H1 (cell line): ENCODE data around the gene ATP2B3. TPM values are rescaled to one million over a fixed set of nuclear protein-coding genes. Genes with fewer than 3 reads are reported as not detected.

Experiments
- CTCF ChIA-PET: fragments of 300-600 bp; sonication (Branson Sonifier 250); formaldehyde crosslinking; loops from one replicate; lab custom pipeline; 2021; ENCODE audit not compliant: partially characterized antibody; lab: Charles Lee
- POLR2A ChIA-PET: fragments of 300-600 bp; sonication (Branson Sonifier 250); formaldehyde crosslinking; loops from one replicate; lab custom pipeline; 2021; ENCODE audit warnings: inconsistent platforms; ENCODE audit not compliant: partially characterized antibody; lab: Charles Lee
- DNase-seq, 2 experiments: peaks; one replicate each; pipeline versions ENCODE4 v3.0.0 to v3.0.0-alpha.2; 2010 to 2022; ENCODE audit warnings: low spot score in 2 of 2, low read depth in 1 of 2, mixed read lengths in 1 of 2
- FAIRE-seq: peaks from 2 replicates; lab custom pipeline; 2011; peaks lifted over from hg19 to GRCh38; lab: Jason Lieb, UNC
- H2AFZ ChIP-seq: 2 replicates; pipeline ENCODE4 v1.8.1; 2012; ENCODE audit warnings: low read length, inconsistent platforms
- H2AK5ac ChIP-seq: 2 replicates; pipeline ENCODE4 v1.6.1; 2013; ENCODE audit warnings: low read depth, low read length
- H2BK120ac ChIP-seq: replicated peaks from 2 replicates; pipeline ENCODE3; 2013; ENCODE audit warnings: low read depth, low read length, inconsistent platforms
- H2BK12ac ChIP-seq: 2 replicates; pipeline ENCODE4 v1.6.1; 2013; ENCODE audit warnings: low read depth, low read length
- H2BK15ac ChIP-seq: 2 replicates; pipeline ENCODE4 v1.6.1; 2013; ENCODE audit warnings: low read length
- H2BK20ac ChIP-seq: 2 replicates; pipeline ENCODE4 v1.6.1; 2013; ENCODE audit warnings: low read length
- H2BK5ac ChIP-seq: 2 replicates; pipeline ENCODE4 v1.6.1; 2013; ENCODE audit warnings: low read depth, low read length
- H3K14ac ChIP-seq: 2 replicates; pipeline ENCODE4 v1.6.1; 2013; ENCODE audit warnings: inconsistent platforms; ENCODE audit not compliant: insufficient read length
- H3K18ac ChIP-seq: 2 replicates; pipeline ENCODE4 v1.6.1; 2013; ENCODE audit warnings: low read length; ENCODE audit errors: extremely low read depth
- H3K23ac ChIP-seq: 2 replicates; pipeline ENCODE4 v1.6.1; 2013; ENCODE audit warnings: inconsistent platforms; ENCODE audit not compliant: insufficient read length
- H3K23me2 ChIP-seq: 2 replicates; pipeline ENCODE4 v1.6.1; 2013; ENCODE audit warnings: low read depth, low read length
- H3K27ac ChIP-seq: 2 replicates; pipeline ENCODE4 v1.6.1; 2011; ENCODE audit warnings: low read depth, low read length, inconsistent platforms
- H3K27me3 ChIP-seq, 4 experiments: replicated peaks in 1 of 4; 1 replicate in 1 of 4; 2 replicates in 3 of 4; pipeline versions ENCODE4 v1.6.1 to v1.8.1; 2011 to 2013; ENCODE audit warnings: low read length in 3 of 4, mild to moderate bottlenecking in 3 of 4, inconsistent platforms in 2 of 4, mixed read lengths in 2 of 4, moderate library complexity in 1 of 4; ENCODE audit not compliant: control insufficient read depth in 3 of 4, insufficient read depth in 3 of 4; ENCODE audit errors: extremely low read depth in 1 of 4
- H3K36me3 ChIP-seq, 4 experiments: 2 replicates each; pipeline versions ENCODE4 v1.6.1 to v1.8.1; 2011 to 2013; ENCODE audit warnings: mild to moderate bottlenecking in 4 of 4, low read length in 3 of 4, moderate library complexity in 2 of 4, control low read depth in 1 of 4, inconsistent platforms in 1 of 4; ENCODE audit not compliant: insufficient read depth in 4 of 4, control insufficient read depth in 2 of 4
- H3K4ac ChIP-seq: replicated peaks from 2 replicates; pipeline ENCODE3; 2013; ENCODE audit warnings: low read length, low read depth, mixed read lengths, inconsistent platforms; ENCODE audit not compliant: insufficient read length
- H3K4me1 ChIP-seq, 4 experiments: replicated peaks in 1 of 4; 1 replicate in 1 of 4; 2 replicates in 3 of 4; pipeline versions ENCODE4 v1.6.1 to v1.8.1; 2011 to 2013; ENCODE audit warnings: low read length in 3 of 4, inconsistent platforms in 2 of 4, mixed read lengths in 1 of 4; ENCODE audit not compliant: insufficient read depth in 4 of 4, control insufficient read depth in 3 of 4
- H3K4me2 ChIP-seq, 2 experiments: 2 replicates each; pipeline versions ENCODE4 v1.6.1 to v1.8.1; 2011 to 2013; ENCODE audit warnings: low read depth in 2 of 2, low read length in 2 of 2, control low read depth in 1 of 2, inconsistent platforms in 1 of 2, mild to moderate bottlenecking in 1 of 2; ENCODE audit not compliant: insufficient read depth in 1 of 2
- H3K4me3 ChIP-seq, 4 experiments: fragments of 200-600, 300-600 bp in 1 of 4; sonication (generic), shearing (Covaris generic), sonication (Bioruptor Twin) in 1 of 4; 2 replicates each; pipeline versions ENCODE4 v1.5.1 to v1.8.1; 2011 to 2016; ENCODE audit warnings: low read length in 4 of 4, low read depth in 3 of 4, control low read depth in 2 of 4, inconsistent platforms in 2 of 4, mild to moderate bottlenecking in 2 of 4, mixed read lengths in 1 of 4, moderate library complexity in 1 of 4; ENCODE audit not compliant: insufficient read depth in 2 of 4; ENCODE audit errors: extremely low read depth in 1 of 4
- H3K56ac ChIP-seq: replicated peaks from 2 replicates; pipeline ENCODE3; 2013; ENCODE audit warnings: low read depth, mild to moderate bottlenecking, mixed read lengths, low read length, inconsistent platforms; ENCODE audit not compliant: insufficient read length
- H3K79me1 ChIP-seq: 2 replicates; pipeline ENCODE4 v1.6.1; 2013; ENCODE audit warnings: low read depth, low read length, control low read depth
- H3K79me2 ChIP-seq, 2 experiments: 2 replicates each; pipeline versions ENCODE4 v1.6.1 to v1.8.1; 2012 to 2013; ENCODE audit warnings: low read length in 2 of 2, mild to moderate bottlenecking in 2 of 2, inconsistent platforms in 1 of 2; ENCODE audit not compliant: insufficient read depth in 2 of 2, control insufficient read depth in 1 of 2
- H3K9ac ChIP-seq, 4 experiments: replicated peaks in 1 of 4; 1 replicate in 1 of 4; 2 replicates in 3 of 4; pipeline versions ENCODE4 v1.6.1 to v1.8.1; 2011 to 2013; ENCODE audit warnings: low read depth in 3 of 4, low read length in 3 of 4, control low read depth in 2 of 4, mild to moderate bottlenecking in 2 of 4, moderate library complexity in 2 of 4, inconsistent platforms in 1 of 4; ENCODE audit errors: extremely low read depth in 1 of 4
- H3K9me3 ChIP-seq, 2 experiments: 2 replicates each; pipeline versions ENCODE4 v1.6.1 to v1.8.1; 2012 to 2013; ENCODE audit warnings: mild to moderate bottlenecking in 2 of 2, moderate library complexity in 2 of 2, control low read depth in 1 of 2, inconsistent platforms in 1 of 2, low read depth in 1 of 2, low read length in 1 of 2, mixed read lengths in 1 of 2; ENCODE audit not compliant: insufficient read depth in 2 of 2
- H4K20me1 ChIP-seq, 2 experiments: replicated peaks in 1 of 2; 2 replicates each; pipeline versions ENCODE3 to v1.8.1; 2011 to 2013; ENCODE audit warnings: inconsistent platforms in 2 of 2, low read length in 2 of 2, mild to moderate bottlenecking in 1 of 2; ENCODE audit not compliant: insufficient read depth in 2 of 2, control insufficient read depth in 1 of 2
- H4K5ac ChIP-seq: 2 replicates; pipeline ENCODE4 v1.6.1; 2013; ENCODE audit warnings: low read length, low read depth, mixed read lengths, inconsistent platforms; ENCODE audit not compliant: insufficient read length
- H4K8ac ChIP-seq: 2 replicates; pipeline ENCODE4 v1.8.0; 2013; ENCODE audit warnings: mild to moderate bottlenecking, moderate library complexity, low read length, inconsistent platforms; ENCODE audit not compliant: insufficient read depth; ENCODE audit errors: extremely low read depth
- H4K91ac ChIP-seq: replicated peaks from 2 replicates; pipeline ENCODE3; 2013; ENCODE audit warnings: low read length, mixed read lengths, inconsistent platforms; ENCODE audit not compliant: insufficient read length
- BRCA1 ChIP-seq: IDR thresholded peaks from 2 replicates; pipeline ENCODE4 v1.6.1; 2012; ENCODE audit warnings: low read depth, low read length, improper control_type of control experiment
- CBX8 ChIP-seq: fragments of 300-800, 300-1000 bp; sonication (generic); IDR thresholded peaks from 2 replicates; pipeline ENCODE4 v1.7.1; 2016; ENCODE audit warnings: low read depth, low read length, borderline replicate concordance
- CREB1 ChIP-seq: IDR thresholded peaks from 2 replicates; pipeline ENCODE4 v1.6.1; 2012; ENCODE audit warnings: inconsistent platforms
- GABPA ChIP-seq: IDR thresholded peaks from 2 replicates; pipeline ENCODE4 v1.6.1; 2011; ENCODE audit warnings: mild to moderate bottlenecking, low read length, moderate library complexity, borderline replicate concordance; ENCODE audit not compliant: insufficient read depth
- HDAC2 ChIP-seq, 2 experiments: fragments of 300-600 bp in 1 of 2; sonication (generic) in 1 of 2; IDR thresholded peaks; 2 replicates each; pipeline ENCODE4 v1.6.1; 2011 to 2012; ENCODE audit warnings: low read depth in 2 of 2, low read length in 2 of 2, mild to moderate bottlenecking in 2 of 2, moderate library complexity in 2 of 2, borderline replicate concordance in 1 of 2, inconsistent platforms in 1 of 2
- JUN ChIP-seq: IDR thresholded peaks from 2 replicates; pipeline ENCODE4 v1.6.1; 2011; ENCODE audit warnings: low read depth, mild to moderate bottlenecking, improper control_type of control experiment, low read length
- NRF1 ChIP-seq: IDR thresholded peaks from 2 replicates; pipeline ENCODE4 v1.6.1; 2011; ENCODE audit warnings: mild to moderate bottlenecking, low read depth, low read length, improper control_type of control experiment
- RNF2 ChIP-seq: fragments of 200-900, 300-1000 bp; sonication (generic); IDR thresholded peaks from 2 replicates; pipeline ENCODE4 v1.7.1; 2016; ENCODE audit warnings: borderline replicate concordance, low read depth, mild to moderate bottlenecking, antibody characterized with exemption, low read length; ENCODE audit not compliant: poor library complexity, severe bottlenecking; ENCODE audit errors: missing control alignments
- SAP30 ChIP-seq: fragments of 300-600 bp; sonication (generic); IDR thresholded peaks from 2 replicates; pipeline ENCODE4 v1.7.1; 2012; ENCODE audit warnings: low read length, moderate library complexity, mild to moderate bottlenecking, inconsistent platforms; ENCODE audit not compliant: insufficient read depth, insufficient replicate concordance
- SIRT6 ChIP-seq: IDR thresholded peaks from one replicate; pipeline ENCODE4 v1.7.1; 2012; ENCODE audit warnings: low read length, inconsistent platforms
- SP1 ChIP-seq: IDR thresholded peaks from 2 replicates; pipeline ENCODE4 v1.6.1; 2011; ENCODE audit warnings: low read depth, low read length
- SP2 ChIP-seq: IDR thresholded peaks from 2 replicates; pipeline ENCODE4 v1.6.1; 2012; ENCODE audit warnings: mild to moderate bottlenecking, low read length, inconsistent platforms
- SP4 ChIP-seq: IDR thresholded peaks from 2 replicates; pipeline ENCODE4 v1.6.1; 2012; ENCODE audit warnings: low read length, inconsistent platforms
- TBP ChIP-seq: IDR thresholded peaks from 2 replicates; pipeline ENCODE4 v1.6.1; 2011; ENCODE audit warnings: low read depth, low read length, improper control_type of control experiment
- YY1 ChIP-seq: IDR thresholded peaks from 2 replicates; pipeline ENCODE4 v1.6.1; 2011; ENCODE audit warnings: low read depth, mild to moderate bottlenecking, low read length
- WGBS, 2 experiments: shearing (Covaris generic) in 1 of 2; methylation state at CpG; one replicate each; pipeline versions ENCODE4 v1.1.6 to v1.1.7; 2013 to 2015; ENCODE audit warnings: low lambda C conversion rate in 2 of 2, mixed read lengths in 2 of 2, inconsistent platforms in 1 of 2, low coverage in 1 of 2, missing lambda C conversion rate in 1 of 2; ENCODE audit not compliant: insufficient replicate concordance in 2 of 2, insufficient coverage in 1 of 2, insufficient read length in 1 of 2; ENCODE audit errors: extremely low coverage in 1 of 2, missing lambda C conversion rate in 1 of 2; 5-methylcytosine and 5-hydroxymethylcytosine counted together
- polyA plus RNA-seq, 7 experiments: library from polyadenylated mRNA; depleted of rRNA in 3 of 7; stranded (reverse) in 5 of 7; unstranded in 2 of 7; fragments of >200 nt in 5 of 7; fragments of 200-250 nt in 2 of 7; gene quantifications; 1 replicate in 5 of 7; 2 replicates in 1 of 7; 4 replicates in 1 of 7; pipeline versions ENCODE4 v1.2.1 to v1.2.3, GENCODE V29; 2011 to 2013; ENCODE audit warnings: missing spikeins in 2 of 7, mixed read lengths in 2 of 7
- total RNA-seq: library from RNA; stranded (reverse); fragmentation: NEBNext Ultra II Directional; extraction: Animal tissue kit (Norgen Biotek cat#: 25700); gene quantifications from 2 replicates; pipeline ENCODE4 v1.2.1, GENCODE V29; 2021

ATP2B3 gene
- total and polyA plus RNA-seq, 2 of the 8 experiments (the other 6 are each of a cell fraction or from before 2014, with no cell fraction given): 0.14 to 0.19 TPM

- H3K4me1 ChIP-seq: no peaks in the 10 kb centered on the region
- H3K56ac ChIP-seq: no peak overlapping the region
- H2BK120ac ChIP-seq: no peak overlapping the region
- no peak overlapping the region for H3K23ac ChIP-seq
- H3K9me3 ChIP-seq: no peaks in the 10 kb centered on the region
- no peaks in the 10 kb centered on the region for H3K23me2 ChIP-seq
- CTCF ChIA-PET: interaction anchor here (0.8 to 3.6 kb wide), 11 partner anchors 9 to 148 kb away, joined by 3 to 17 read pairs (median 3); no protein-coding TSS in a partner anchor
- H3K4ac ChIP-seq: no peak overlapping the region
- DNase-seq (no peak), FAIRE-seq (no peak)
- H2BK5ac ChIP-seq: no peak overlapping the region
- no peak overlapping the region for H2AFZ ChIP-seq
- H3K18ac ChIP-seq: no peak overlapping the region
- no peak overlapping the region for H3K14ac ChIP-seq
- H3K79me2 ChIP-seq: no peaks in the 10 kb centered on the region
- H3K79me1 ChIP-seq: no peaks in the 10 kb centered on the region
- H4K91ac ChIP-seq: no peak overlapping the region
- no peak overlapping the region for H3K4me3 ChIP-seq
- no peak overlapping the region for H2BK12ac ChIP-seq
- H3K36me3 ChIP-seq: no peaks in the 10 kb centered on the region
- H2BK15ac ChIP-seq: no peak overlapping the region
- H4K8ac ChIP-seq: no peak overlapping the region
- H2AK5ac ChIP-seq: no peak overlapping the region
- no peak overlapping the region for H3K4me2 ChIP-seq
- H3K27ac ChIP-seq: no peak overlapping the region
- POLR2A ChIA-PET: interaction anchor here (0.8 kb wide), 1 partner anchor 9 kb away, joined by 3 read pairs; no protein-coding TSS in a partner anchor
- 80% methylated on average over 12 of the region's 23 CpGs; no CpG with 5 or more reads in 1 of the 2 experiments for WGBS, 2 experiments
- no peak overlapping the region for H2BK20ac ChIP-seq
- peaks cover 0 to 9% (median 7%) of the 10 kb centered on the region in 4 experiments; a peak in 6 of 7 replicates for H3K27me3 ChIP-seq
- no peak overlapping the region for H3K9ac ChIP-seq
- H4K20me1 ChIP-seq: no peaks in the 10 kb centered on the region
- H4K5ac ChIP-seq: no peak overlapping the region
- no peak for TF ChIP-seq SIRT6
- TF ChIP-seq SP2: no peak
- TF ChIP-seq BRCA1: no peak
- TF ChIP-seq CREB1: no peak
- no peak for TF ChIP-seq TBP
- TF ChIP-seq SP1: no peak
- no peak for TF ChIP-seq GABPA
- TF ChIP-seq HDAC2 (IDR thresholded peaks at IDR 0.05; ENCODE audit: borderline replicate concordance in 1 of 2, low read depth in 2 of 2, low read length in 2 of 2): no peak
- no peak for TF ChIP-seq CBX8
- TF ChIP-seq SP4: no peak
- no peak for TF ChIP-seq RNF2
- no peak for TF ChIP-seq YY1
- TF ChIP-seq NRF1: no peak
- TF ChIP-seq JUN: no peak
- no peak for TF ChIP-seq SAP30
Observed at GRCh38 chrX:153606503-153606902, 89.1 kb downstream of the ATP2B3 start.
